ENCODE data around the gene PPP2R5A. TPM values are rescaled to one million over a fixed set of nuclear protein-coding genes. Genes with fewer than 3 reads are reported as not detected.

Gene PPP2R5A
- polyA plus RNA-seq (2013) = 46.1 TPM

DNA sequence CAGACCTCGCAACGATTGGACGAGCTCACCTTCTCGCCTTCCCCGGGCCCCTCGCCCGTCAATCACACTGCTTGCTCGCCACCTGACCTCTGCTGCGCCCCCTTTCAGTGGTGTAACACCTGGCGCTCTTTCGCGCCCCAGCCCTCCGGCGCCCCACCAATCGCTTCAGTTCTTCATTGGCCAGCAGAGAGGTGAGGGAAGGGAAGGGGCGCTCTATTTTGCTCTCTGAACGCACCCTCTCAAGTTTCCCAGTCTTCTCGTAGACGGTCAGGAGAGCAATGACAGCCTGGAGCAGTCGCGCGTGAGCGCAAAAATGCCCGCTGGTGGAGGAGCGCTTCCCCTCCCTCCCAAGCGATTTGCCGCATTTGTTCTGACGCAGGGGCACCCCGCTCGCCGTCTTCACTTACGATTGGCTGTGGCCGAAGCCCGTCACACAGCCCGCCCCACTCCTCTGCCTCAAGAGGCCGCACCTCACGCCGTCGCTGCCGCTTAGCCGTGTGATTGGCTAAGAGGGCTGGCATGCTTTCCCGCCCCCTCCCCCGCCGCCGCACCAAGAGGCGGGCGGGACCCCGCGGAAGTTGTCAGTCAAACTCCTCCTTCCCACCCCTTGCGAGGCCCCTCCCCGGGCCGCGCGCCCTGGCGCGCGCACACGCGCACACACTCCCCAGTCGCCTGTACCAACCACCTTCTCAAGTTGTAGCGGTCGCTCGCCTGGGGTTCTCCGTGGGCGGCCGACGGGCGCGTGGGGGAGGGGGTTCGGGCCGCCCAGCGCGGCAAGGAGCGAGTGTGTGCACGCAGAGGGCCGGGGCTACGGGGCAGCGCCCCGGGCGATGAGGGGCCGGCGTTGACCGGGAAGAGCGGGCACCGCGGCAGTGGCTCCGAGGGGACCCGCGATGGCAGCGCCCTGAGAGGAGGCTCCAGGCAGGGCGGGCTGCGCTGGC is at the start of gene PPP2R5A:
Gene PPP2R5A, plus strand, starts transcription at position 667 of the 941 bp plus-strand sequence. CDS start 701 bp downstream, outside the sequence.
- DNase-seq = peak; percentile 100
- POLR2A ChIA-PET = no interaction called here
- H3K36me3 ChIP-seq (ENCODE audit: control insufficient read depth in 4 of 4, insufficient read depth in 4 of 4, low read length in 3 of 4) = peaks cover 0 to 2% (median 0%) of the 10 kb centered on the region in 4 experiments
- no peaks in the 10 kb centered on the region for H3K9me3 ChIP-seq (ENCODE audit: control extremely low read depth in 1 of 5, control insufficient read depth in 4 of 5, insufficient read depth in 2 of 5, low read depth in 1 of 5, low read length in 4 of 5)
- peaks cover 25 to 45% (median 33%) of the 10 kb centered on the region in 4 experiments for H3K4me1 ChIP-seq (ENCODE audit: control extremely low read depth in 1 of 4, control insufficient read depth in 4 of 4, insufficient read depth in 4 of 4, low read length in 3 of 4)
- H3K27ac ChIP-seq (ENCODE audit: insufficient read depth in 1 of 2, low read depth in 1 of 2, low read length in 2 of 2, poor library complexity in 1 of 2, severe bottlenecking in 2 of 2) = peak within 1 kb of the TSS; percentile 59 to 91
- H3K27me3 ChIP-seq (replicated peaks in 2 of 5; ENCODE audit: control insufficient read depth in 4 of 5, insufficient read depth in 5 of 5, low read length in 4 of 5) = no peaks in the 10 kb centered on the region
- 0% methylated on average over 64 of the region's 92 CpGs for WGBS (ENCODE audit: insufficient coverage)
- H3K4me3 ChIP-seq (ENCODE audit: control insufficient read depth in 1 of 7, extremely low read depth in 1 of 7, insufficient read depth in 4 of 7, low read depth in 2 of 7, low read length in 6 of 7) = peak within 1 kb of the TSS; percentile 74 to 100 (median 99)
- CTCF ChIA-PET = interaction anchor here (0.8 to 3.2 kb wide), 9 partner anchors 16 to 250 kb away, joined by 3 to 34 read pairs (median 5); partner anchors contain the start of genes DTL and INTS7

DNA sequence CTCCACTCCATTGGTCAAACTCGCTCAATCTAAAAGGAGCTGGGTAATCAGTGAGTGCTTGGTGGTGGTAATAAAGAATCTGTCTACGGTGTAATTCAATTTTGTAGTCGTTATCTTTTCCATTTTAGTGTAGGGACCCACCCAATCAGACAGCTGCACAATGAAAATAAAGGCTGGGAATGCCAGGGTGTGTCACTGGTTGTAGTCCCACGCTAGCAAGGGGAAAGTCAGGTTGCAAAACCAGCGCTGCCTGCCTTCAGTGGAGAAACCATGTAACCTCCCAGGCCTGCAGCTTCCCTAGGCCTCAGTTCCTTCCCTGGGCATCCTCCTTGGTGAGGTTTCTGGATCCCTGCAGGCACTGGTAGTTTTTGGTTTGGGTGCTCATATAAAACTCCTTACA is 49.4 kb upstream of the PPP2R5A start:
- WGBS (ENCODE audit: insufficient coverage) = 92% methylated on average over 3 of the region's 5 CpGs
- H3K4me3 ChIP-seq (ENCODE audit: control insufficient read depth in 1 of 7, extremely low read depth in 1 of 7, insufficient read depth in 4 of 7, low read depth in 2 of 7, low read length in 6 of 7) = no peak overlapping the region
- H3K9me3 ChIP-seq (ENCODE audit: control extremely low read depth in 1 of 5, control insufficient read depth in 4 of 5, insufficient read depth in 2 of 5, low read depth in 1 of 5, low read length in 4 of 5) = no peaks in the 10 kb centered on the region
- H3K36me3 ChIP-seq (ENCODE audit: control insufficient read depth in 4 of 4, insufficient read depth in 4 of 4, low read length in 3 of 4) = no peaks in the 10 kb centered on the region
- no peak for DNase-seq
- CTCF ChIA-PET = interaction anchor here (0.7 to 1.6 kb wide), 3 partner anchors 32 to 165 kb away, joined by 3 read pairs; no protein-coding TSS in a partner anchor
- peaks cover 0 to 22% (median 13%) of the 10 kb centered on the region in 4 experiments for H3K4me1 ChIP-seq (ENCODE audit: control extremely low read depth in 1 of 4, control insufficient read depth in 4 of 4, insufficient read depth in 4 of 4, low read length in 3 of 4)
- H3K27me3 ChIP-seq (replicated peaks in 2 of 5; ENCODE audit: control insufficient read depth in 4 of 5, insufficient read depth in 5 of 5, low read length in 4 of 5) = no peaks in the 10 kb centered on the region
- POLR2A ChIA-PET = no interaction called here
- H3K27ac ChIP-seq (ENCODE audit: insufficient read depth in 1 of 2, low read depth in 1 of 2, low read length in 2 of 2, poor library complexity in 1 of 2, severe bottlenecking in 2 of 2) = no peak overlapping the region

DNA sequence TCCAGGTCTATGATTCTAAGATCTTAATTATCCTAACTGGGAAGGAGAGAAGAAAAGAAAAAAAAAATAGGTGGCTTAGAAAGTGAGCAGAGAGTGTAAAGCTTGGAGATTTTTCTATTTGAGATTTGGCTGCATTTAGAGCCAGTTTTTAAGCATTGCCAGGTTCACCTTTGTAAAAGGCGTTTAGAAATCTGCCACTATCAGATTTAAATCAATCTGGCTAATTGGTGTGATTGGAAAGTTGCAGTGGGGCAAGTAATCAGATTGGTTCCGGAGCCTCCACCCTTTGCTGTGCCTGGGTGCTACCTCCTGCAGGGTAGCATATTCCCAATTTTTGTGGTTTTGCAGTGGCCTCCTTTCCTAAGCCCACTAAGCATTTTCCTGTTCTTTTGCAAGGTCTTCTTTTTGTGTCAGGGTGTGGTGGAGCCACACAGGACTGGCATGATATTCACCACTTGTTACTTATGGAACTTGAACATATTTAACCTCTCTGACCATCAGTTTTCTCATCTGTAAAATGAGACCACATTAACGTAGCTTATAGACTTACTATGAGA is 48.5 kb upstream of the PPP2R5A start:
- no peaks in the 10 kb centered on the region for H3K9me3 ChIP-seq (ENCODE audit: control extremely low read depth in 1 of 5, control insufficient read depth in 4 of 5, insufficient read depth in 2 of 5, low read depth in 1 of 5, low read length in 4 of 5)
- no peaks in the 10 kb centered on the region for H3K27me3 ChIP-seq (replicated peaks in 2 of 5; ENCODE audit: control insufficient read depth in 4 of 5, insufficient read depth in 5 of 5, low read length in 4 of 5)
- DNase-seq = no peak
- H3K4me1 ChIP-seq (ENCODE audit: control extremely low read depth in 1 of 4, control insufficient read depth in 4 of 4, insufficient read depth in 4 of 4, low read length in 3 of 4) = peaks cover 0 to 22% (median 13%) of the 10 kb centered on the region in 4 experiments
- ChIA-PET CTCF (interaction anchor here (1.6 kb wide), 1 partner anchor 48 kb away, joined by 3 read pairs; no protein-coding TSS in a partner anchor), POLR2A (interaction anchor here (0.6 kb wide), 2 partner anchors 9 to 79 kb away, joined by 3 to 5 read pairs; no protein-coding TSS in a partner anchor)
- no peak overlapping the region for H3K27ac ChIP-seq (ENCODE audit: insufficient read depth in 1 of 2, low read depth in 1 of 2, low read length in 2 of 2, poor library complexity in 1 of 2, severe bottlenecking in 2 of 2)
- no peaks in the 10 kb centered on the region for H3K36me3 ChIP-seq (ENCODE audit: control insufficient read depth in 4 of 4, insufficient read depth in 4 of 4, low read length in 3 of 4)
- H3K4me3 ChIP-seq (ENCODE audit: control insufficient read depth in 1 of 7, extremely low read depth in 1 of 7, insufficient read depth in 4 of 7, low read depth in 2 of 7, low read length in 6 of 7) = no peak overlapping the region
- WGBS (ENCODE audit: insufficient coverage) = 100% methylated on average over 2 of the region's 3 CpGs

DNA sequence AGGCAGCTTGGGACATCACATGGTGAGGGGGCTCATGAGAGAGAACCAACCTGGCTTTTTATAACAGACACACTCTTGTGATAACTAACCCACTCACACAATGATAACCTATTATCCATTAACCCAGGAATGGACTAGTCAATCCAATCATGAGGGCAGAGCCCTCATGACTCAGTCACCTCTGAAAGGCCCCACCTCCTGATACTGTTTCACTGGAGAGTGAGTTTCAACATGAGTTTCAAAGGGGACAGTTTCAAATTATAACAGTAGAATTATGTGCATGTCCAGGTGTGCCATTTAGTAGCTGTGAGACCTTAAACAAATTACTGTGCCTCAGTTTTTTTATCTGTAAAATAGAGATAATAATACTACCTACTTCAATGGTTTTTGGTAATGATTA is 47.6 kb upstream of the PPP2R5A start:
- no peak for DNase-seq
- CTCF ChIA-PET = no interaction called here
- H3K9me3 ChIP-seq (ENCODE audit: control extremely low read depth in 1 of 5, control insufficient read depth in 4 of 5, insufficient read depth in 2 of 5, low read depth in 1 of 5, low read length in 4 of 5) = no peaks in the 10 kb centered on the region
- no peaks in the 10 kb centered on the region for H3K36me3 ChIP-seq (ENCODE audit: control insufficient read depth in 4 of 4, insufficient read depth in 4 of 4, low read length in 3 of 4)
- no peaks in the 10 kb centered on the region for H3K27me3 ChIP-seq (replicated peaks in 2 of 5; ENCODE audit: control insufficient read depth in 4 of 5, insufficient read depth in 5 of 5, low read length in 4 of 5)
- POLR2A ChIA-PET = no interaction called here
- no peak overlapping the region for H3K27ac ChIP-seq (ENCODE audit: insufficient read depth in 1 of 2, low read depth in 1 of 2, low read length in 2 of 2, poor library complexity in 1 of 2, severe bottlenecking in 2 of 2)
- no peak overlapping the region for H3K4me3 ChIP-seq (ENCODE audit: control insufficient read depth in 1 of 7, extremely low read depth in 1 of 7, insufficient read depth in 4 of 7, low read depth in 2 of 7, low read length in 6 of 7)
- peaks cover 0 to 16% (median 12%) of the 10 kb centered on the region in 4 experiments for H3K4me1 ChIP-seq (ENCODE audit: control extremely low read depth in 1 of 4, control insufficient read depth in 4 of 4, insufficient read depth in 4 of 4, low read length in 3 of 4)

DNA sequence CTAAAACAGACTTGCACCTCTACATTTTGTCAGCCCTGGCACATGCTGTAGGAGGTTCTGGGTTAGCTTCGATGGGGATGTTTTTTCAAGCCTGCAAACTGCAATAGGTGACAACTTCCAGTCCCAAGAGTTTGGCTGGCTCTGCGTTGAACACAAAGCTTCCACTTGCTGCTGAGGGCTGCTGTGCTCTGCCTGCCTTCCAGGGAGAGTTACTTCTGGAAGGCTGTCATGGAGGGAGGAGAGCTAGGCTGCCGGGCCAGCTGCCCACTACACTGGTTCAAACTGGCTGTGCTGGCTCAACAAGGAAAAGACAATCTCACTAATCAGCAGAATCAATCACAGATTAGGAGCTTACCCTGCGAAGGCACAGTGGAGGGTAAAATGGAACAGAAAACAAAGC is 46.7 kb upstream of the PPP2R5A start:
- H3K27me3 ChIP-seq (replicated peaks in 2 of 5; ENCODE audit: control insufficient read depth in 4 of 5, insufficient read depth in 5 of 5, low read length in 4 of 5) = no peaks in the 10 kb centered on the region

DNA sequence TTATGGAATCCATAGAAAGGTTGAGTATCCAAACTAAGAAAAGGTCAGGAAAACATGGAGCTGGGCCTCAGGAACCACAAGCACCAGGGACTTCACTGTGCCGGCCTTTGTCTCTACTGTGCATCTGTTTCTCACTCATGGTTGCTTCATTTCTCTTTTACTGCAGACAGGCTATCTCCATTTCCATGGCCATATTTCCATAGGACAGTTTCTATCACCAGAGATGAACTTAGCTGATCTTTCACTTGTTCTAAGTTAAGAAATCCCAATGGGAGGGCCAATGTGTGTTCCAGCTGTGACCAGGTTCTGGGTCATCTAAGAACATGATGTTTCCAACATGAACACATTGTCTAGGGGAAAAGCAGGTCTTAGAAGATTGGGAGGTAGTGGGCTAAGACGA is 43.7 kb upstream of the PPP2R5A start:
- DNase-seq = no peak
- no peaks in the 10 kb centered on the region for H3K27me3 ChIP-seq (replicated peaks in 2 of 5; ENCODE audit: control insufficient read depth in 4 of 5, insufficient read depth in 5 of 5, low read length in 4 of 5)
- H3K9me3 ChIP-seq (ENCODE audit: control extremely low read depth in 1 of 5, control insufficient read depth in 4 of 5, insufficient read depth in 2 of 5, low read depth in 1 of 5, low read length in 4 of 5) = no peaks in the 10 kb centered on the region
- no peak overlapping the region for H3K4me3 ChIP-seq (ENCODE audit: control insufficient read depth in 1 of 7, extremely low read depth in 1 of 7, insufficient read depth in 4 of 7, low read depth in 2 of 7, low read length in 6 of 7)
- H3K36me3 ChIP-seq (ENCODE audit: control insufficient read depth in 4 of 4, insufficient read depth in 4 of 4, low read length in 3 of 4) = no peaks in the 10 kb centered on the region
- ChIA-PET CTCF (no interaction called here), POLR2A (no interaction called here)
- H3K27ac ChIP-seq (ENCODE audit: insufficient read depth in 1 of 2, low read depth in 1 of 2, low read length in 2 of 2, poor library complexity in 1 of 2, severe bottlenecking in 2 of 2) = peak overlapping the region in 1 of 2 experiments; percentile 74
- peaks cover 0 to 8% (median 4%) of the 10 kb centered on the region in 4 experiments for H3K4me1 ChIP-seq (ENCODE audit: control extremely low read depth in 1 of 4, control insufficient read depth in 4 of 4, insufficient read depth in 4 of 4, low read length in 3 of 4)
- 100% methylated on average over 1 of the region's 2 CpGs for WGBS (ENCODE audit: insufficient coverage)

More for the DNA sequence above, 46.7 kb upstream of the PPP2R5A start:
- Histone ChIP-seq H3K27ac (ENCODE audit: insufficient read depth in 1 of 2, low read depth in 1 of 2, low read length in 2 of 2, poor library complexity in 1 of 2, severe bottlenecking in 2 of 2) (no peak overlapping the region), H3K9me3 (ENCODE audit: control extremely low read depth in 1 of 5, control insufficient read depth in 4 of 5, insufficient read depth in 2 of 5, low read depth in 1 of 5, low read length in 4 of 5) (no peaks in the 10 kb centered on the region), H3K4me3 (ENCODE audit: control insufficient read depth in 1 of 7, extremely low read depth in 1 of 7, insufficient read depth in 4 of 7, low read depth in 2 of 7, low read length in 6 of 7) (no peak overlapping the region), H3K36me3 (ENCODE audit: control insufficient read depth in 4 of 4, insufficient read depth in 4 of 4, low read length in 3 of 4) (no peaks in the 10 kb centered on the region), H3K4me1 (ENCODE audit: control extremely low read depth in 1 of 4, control insufficient read depth in 4 of 4, insufficient read depth in 4 of 4, low read length in 3 of 4) (peaks cover 0 to 16% (median 12%) of the 10 kb centered on the region in 4 experiments)
- WGBS (ENCODE audit: insufficient coverage) = 89% methylated on average over 3 of the region's 4 CpGs
- no peak for DNase-seq
- ChIA-PET POLR2A (no interaction called here), CTCF (no interaction called here)

DNA sequence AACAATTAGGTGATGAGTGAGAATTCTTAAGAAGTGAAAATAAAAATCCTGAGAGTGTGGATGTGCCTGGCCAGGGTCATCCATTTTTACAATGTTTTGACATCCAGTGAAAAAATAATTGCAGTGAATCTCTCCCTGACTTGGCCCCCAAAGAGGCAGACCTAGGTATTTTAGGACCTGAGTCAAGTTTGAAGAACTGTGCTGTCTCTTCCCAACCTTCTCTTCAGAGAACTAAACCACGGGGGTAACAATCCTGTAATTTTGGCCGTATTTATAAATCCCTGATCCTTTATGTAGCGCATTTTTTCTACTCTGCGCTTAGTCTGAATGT is 43.3 kb upstream of the PPP2R5A start:
- POLR2A ChIA-PET = no interaction called here
- H3K4me3 ChIP-seq (ENCODE audit: control insufficient read depth in 1 of 7, extremely low read depth in 1 of 7, insufficient read depth in 4 of 7, low read depth in 2 of 7, low read length in 6 of 7) = no peak overlapping the region

More for the DNA sequence above, 43.3 kb upstream of the PPP2R5A start:
- Histone ChIP-seq H3K36me3 (ENCODE audit: control insufficient read depth in 4 of 4, insufficient read depth in 4 of 4, low read length in 3 of 4) (no peaks in the 10 kb centered on the region), H3K4me1 (ENCODE audit: control extremely low read depth in 1 of 4, control insufficient read depth in 4 of 4, insufficient read depth in 4 of 4, low read length in 3 of 4) (peaks cover 2 to 6% (median 4%) of the 10 kb centered on the region in 4 experiments), H3K27ac (ENCODE audit: insufficient read depth in 1 of 2, low read depth in 1 of 2, low read length in 2 of 2, poor library complexity in 1 of 2, severe bottlenecking in 2 of 2) (peak overlapping the region in 1 of 2 experiments; percentile 74), H3K27me3 (replicated peaks in 2 of 5; ENCODE audit: control insufficient read depth in 4 of 5, insufficient read depth in 5 of 5, low read length in 4 of 5) (no peaks in the 10 kb centered on the region), H3K9me3 (ENCODE audit: control extremely low read depth in 1 of 5, control insufficient read depth in 4 of 5, insufficient read depth in 2 of 5, low read depth in 1 of 5, low read length in 4 of 5) (no peaks in the 10 kb centered on the region)
- no peak for DNase-seq
- CTCF ChIA-PET = no interaction called here
- whole genome bisulfite sequencing (ENCODE audit: insufficient coverage) = 90% methylated on average over 4 of the region's 4 CpGs
